ENCODE results near the gene HIGD1A. TPM values are rescaled to one million over a fixed set of nuclear protein-coding genes. Genes with fewer than 3 reads are reported as not detected.

Gene HIGD1A
- total and polyA plus RNA-seq, 5 donors = 179 to 348 (median 251) TPM

DNA sequence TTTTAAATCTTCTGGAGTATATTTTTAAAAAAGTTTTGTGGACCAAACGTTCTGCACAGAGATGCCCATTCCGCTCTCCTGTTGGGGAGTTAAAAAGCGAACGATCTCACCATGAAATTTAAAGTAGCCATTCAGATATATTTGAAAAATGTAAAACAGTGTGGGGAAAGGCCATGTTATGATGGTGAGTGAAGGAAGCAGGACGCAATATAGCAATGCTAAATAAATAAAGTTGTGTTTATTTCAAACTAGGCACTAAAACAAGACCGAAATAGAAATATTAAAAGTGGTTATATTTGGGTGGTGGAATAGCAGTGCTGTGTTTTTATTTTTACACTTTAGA lies 30.9 kb downstream of the HIGD1A start:
- no peak overlapping the region for H3K27ac ChIP-seq (ENCODE audit: low read length)

GRCh38 chr3:42772670-42773408 lies 31.5 kb downstream of the HIGD1A start, which contains the start of gene CCDC13:
Gene CCDC13 (minus strand): TSS chr3:42773253. CDS start chr3:42758345, 14,908 bp downstream.
- DNase-seq = peak; percentile 98 to 99 (median 99)
- Histone ChIP-seq H3K27ac (ENCODE audit: low read length) (peak within 1 kb of the TSS; percentile 8), H3K4me3 (ENCODE audit: low read length) (peak within 1 kb of the TSS; percentile 73), H3K4me1 (ENCODE audit: control insufficient read depth, insufficient read depth, low read length) (no peaks in the 10 kb centered on the region), H3K27me3 (ENCODE audit: control insufficient read depth, insufficient read depth) (no peaks in the 10 kb centered on the region), H3K9me3 (ENCODE audit: control insufficient read depth, low read length) (no peaks in the 10 kb centered on the region)
- WGBS = 2% methylated on average over 63 of the region's 63 CpGs
- peak; percentile 97 for ATAC-seq
- intact Hi-C loops (cut with DNase I) = no loop called here

More for the DNA sequence above, 30.9 kb downstream of the HIGD1A start:
- DNase-seq (no peak), ATAC-seq (no peak)
- intact Hi-C loops (cut with DNase I) = no loop called here
- H3K4me1 ChIP-seq (ENCODE audit: control insufficient read depth, insufficient read depth, low read length) = no peaks in the 10 kb centered on the region
- no peaks in the 10 kb centered on the region for H3K9me3 ChIP-seq (ENCODE audit: control insufficient read depth, low read length)
- H3K4me3 ChIP-seq (ENCODE audit: low read length) = peak overlapping the region; percentile 73
- H3K27me3 ChIP-seq (ENCODE audit: control insufficient read depth, insufficient read depth) = no peaks in the 10 kb centered on the region
- WGBS = 9% methylated on average over 6 of the region's 6 CpGs

GRCh38 chr3:42771271-42771670 lies 33.0 kb downstream of the HIGD1A start:
- Histone ChIP-seq H3K27ac (ENCODE audit: low read length) (no peak overlapping the region), H3K4me3 (ENCODE audit: low read length) (no peak overlapping the region), H3K9me3 (ENCODE audit: control insufficient read depth, low read length) (no peaks in the 10 kb centered on the region), H3K4me1 (ENCODE audit: control insufficient read depth, insufficient read depth, low read length) (no peaks in the 10 kb centered on the region), H3K27me3 (ENCODE audit: control insufficient read depth, insufficient read depth) (no peaks in the 10 kb centered on the region)
- no peak for ATAC-seq
- 88% methylated on average over 1 of the region's 1 CpG for WGBS
- DNase-seq = no peak
- intact Hi-C loops (cut with DNase I) = no loop called here

DNA sequence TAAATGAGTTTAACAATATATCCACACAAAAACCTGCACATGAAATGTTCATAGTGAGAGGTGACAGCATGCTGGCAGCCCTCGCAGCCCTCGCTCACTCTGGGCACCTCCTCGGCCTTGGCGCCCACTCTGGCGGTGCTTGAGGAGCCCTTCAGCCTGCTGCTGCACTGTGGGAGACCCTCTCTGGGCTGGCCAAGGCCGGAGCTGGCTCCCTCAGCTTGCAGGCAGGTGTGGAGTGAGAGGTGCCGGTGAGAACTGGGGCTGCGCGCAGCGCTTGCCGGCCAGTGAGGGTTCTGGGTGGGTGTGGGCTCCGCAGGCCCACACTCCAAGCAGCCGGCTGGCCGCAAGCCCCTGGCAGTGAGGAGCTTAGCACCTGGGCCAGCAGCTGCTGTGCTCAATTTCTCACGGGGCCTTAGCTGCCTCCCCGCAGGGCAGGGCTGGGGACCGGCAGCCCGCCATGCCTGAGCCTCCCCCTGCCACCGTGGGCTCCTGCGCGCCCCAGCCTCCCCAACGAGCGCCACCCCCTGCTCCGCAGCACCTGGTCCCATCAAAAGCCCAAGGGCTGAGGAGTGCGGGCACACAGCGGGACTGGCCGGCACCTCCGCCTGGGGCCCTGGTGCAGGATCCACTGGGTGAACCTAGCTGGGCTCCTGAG lies 34.7 kb downstream of the HIGD1A start:
- ATAC-seq (no peak), DNase-seq (peak in 1 of 3 donors; percentile 46)
- Histone ChIP-seq H3K4me3 (ENCODE audit: low read length) (no peak overlapping the region), H3K27me3 (ENCODE audit: control insufficient read depth, insufficient read depth) (no peaks in the 10 kb centered on the region), H3K4me1 (ENCODE audit: control insufficient read depth, insufficient read depth, low read length) (no peaks in the 10 kb centered on the region), H3K27ac (ENCODE audit: low read length) (no peak overlapping the region), H3K9me3 (ENCODE audit: control insufficient read depth, low read length) (no peaks in the 10 kb centered on the region)
- intact Hi-C loops (cut with DNase I) = no loop called here
- whole genome bisulfite sequencing = 95% methylated on average over 28 of the region's 28 CpGs

- DNase-seq (no peak), ATAC-seq (no peak)
- Histone ChIP-seq H3K4me3 (ENCODE audit: low read length) (no peak overlapping the region), H3K27ac (ENCODE audit: low read length) (no peak overlapping the region), H3K27me3 (ENCODE audit: control insufficient read depth, insufficient read depth) (no peaks in the 10 kb centered on the region), H3K9me3 (ENCODE audit: control insufficient read depth, low read length) (no peaks in the 10 kb centered on the region), H3K4me1 (ENCODE audit: control insufficient read depth, insufficient read depth, low read length) (no peaks in the 10 kb centered on the region)
- intact Hi-C loops (cut with DNase I) = no loop called here
- WGBS = 65% methylated on average over 3 of the region's 3 CpGs
Observed at GRCh38 chr3:42764561-42765295, 39.6 kb downstream of the HIGD1A start.

GRCh38 chr3:42764115-42764514 lies 40.2 kb downstream of the HIGD1A start:
- Histone ChIP-seq H3K4me3 (ENCODE audit: low read length) (no peak overlapping the region), H3K9me3 (ENCODE audit: control insufficient read depth, low read length) (no peaks in the 10 kb centered on the region), H3K4me1 (ENCODE audit: control insufficient read depth, insufficient read depth, low read length) (no peaks in the 10 kb centered on the region), H3K27ac (ENCODE audit: low read length) (no peak overlapping the region), H3K27me3 (ENCODE audit: control insufficient read depth, insufficient read depth) (no peaks in the 10 kb centered on the region)
- no peak for ATAC-seq
- WGBS = 90% methylated on average over 3 of the region's 3 CpGs
- intact Hi-C loops (cut with DNase I) = no loop called here
- no peak for DNase-seq

DNA sequence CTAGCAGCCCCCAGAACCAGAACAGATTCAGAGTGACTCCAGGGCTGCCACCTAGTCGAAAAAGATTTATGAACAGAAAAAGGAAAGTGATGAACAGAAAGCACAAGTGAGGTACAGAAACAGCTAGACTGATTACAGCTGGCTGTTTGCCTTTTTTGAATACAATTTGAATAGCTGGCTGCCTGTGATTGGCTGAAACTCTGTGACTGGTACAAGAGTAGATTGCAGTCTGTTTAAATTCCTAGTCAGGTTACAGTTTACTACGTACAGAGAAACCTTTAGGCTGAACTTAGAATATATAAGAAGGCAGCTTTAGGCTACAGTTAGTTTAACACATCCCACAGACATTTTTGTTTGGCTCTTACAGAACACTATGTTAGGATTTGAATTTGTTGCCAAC lies 41.3 kb downstream of the HIGD1A start:
- DNase-seq (no peak), ATAC-seq (no peak)
- intact Hi-C loops (cut with DNase I) = no loop called here
- Histone ChIP-seq H3K9me3 (ENCODE audit: control insufficient read depth, low read length) (no peaks in the 10 kb centered on the region), H3K4me3 (ENCODE audit: low read length) (no peak overlapping the region), H3K4me1 (ENCODE audit: control insufficient read depth, insufficient read depth, low read length) (no peaks in the 10 kb centered on the region), H3K27me3 (ENCODE audit: control insufficient read depth, insufficient read depth) (no peaks in the 10 kb centered on the region), H3K27ac (ENCODE audit: low read length) (no peak overlapping the region)
- 43% methylated on average over 2 of the region's 2 CpGs for WGBS

- no peak overlapping the region for H3K4me3 ChIP-seq (ENCODE audit: low read length)
- no peaks in the 10 kb centered on the region for H3K9me3 ChIP-seq (ENCODE audit: control insufficient read depth, low read length)
- WGBS = 77% methylated on average over 6 of the region's 6 CpGs
- intact Hi-C loops (cut with DNase I) = no loop called here
- H3K27ac ChIP-seq (ENCODE audit: low read length) = peak overlapping the region; percentile 13
- no peaks in the 10 kb centered on the region for H3K4me1 ChIP-seq (ENCODE audit: control insufficient read depth, insufficient read depth, low read length)
- DNase-seq (no peak), ATAC-seq (peak; percentile 57 to 61)
- no peaks in the 10 kb centered on the region for H3K27me3 ChIP-seq (ENCODE audit: control insufficient read depth, insufficient read depth)
Observed at GRCh38 chr3:42762046-42762724, 42.1 kb downstream of the HIGD1A start.

GRCh38 chr3:42758126-42758525 lies 46.2 kb downstream of the HIGD1A start:
- no peaks in the 10 kb centered on the region for H3K27me3 ChIP-seq (ENCODE audit: control insufficient read depth, insufficient read depth)
- H3K9me3 ChIP-seq (ENCODE audit: control insufficient read depth, low read length) = no peaks in the 10 kb centered on the region
- H3K4me1 ChIP-seq (ENCODE audit: control insufficient read depth, insufficient read depth, low read length) = no peaks in the 10 kb centered on the region
- WGBS = 84% methylated on average over 11 of the region's 11 CpGs
- DNase-seq (no peak), ATAC-seq (no peak)
- intact Hi-C loops (cut with DNase I) = loop anchor here in 1 of 4 donors (10.0 kb wide), 1 partner anchor 513 kb away; no protein-coding TSS in a partner anchor
- no peak overlapping the region for H3K4me3 ChIP-seq (ENCODE audit: low read length)
- H3K27ac ChIP-seq (ENCODE audit: low read length) = no peak overlapping the region

GRCh38 chr3:42756681-42757213 lies 47.5 kb downstream of the HIGD1A start:
- no peaks in the 10 kb centered on the region for H3K9me3 ChIP-seq (ENCODE audit: control insufficient read depth, low read length)
- WGBS = 93% methylated on average over 6 of the region's 6 CpGs
- intact Hi-C loops (cut with DNase I) = loop anchor here in 1 of 4 donors (10.0 kb wide), 1 partner anchor 512 kb away; no protein-coding TSS in a partner anchor
- H3K27ac ChIP-seq (ENCODE audit: low read length) = no peak overlapping the region
- H3K4me1 ChIP-seq (ENCODE audit: control insufficient read depth, insufficient read depth, low read length) = no peaks in the 10 kb centered on the region
- DNase-seq = no peak
- no peaks in the 10 kb centered on the region for H3K27me3 ChIP-seq (ENCODE audit: control insufficient read depth, insufficient read depth)
- ATAC-seq = no peak
- no peak overlapping the region for H3K4me3 ChIP-seq (ENCODE audit: low read length)
